NT2/D1 (cell line): ENCODE measurements around the gene TMEM8B.

ENCODE experiments used
- SUZ12 ChIP-seq: IDR thresholded peaks from 2 replicates; pipeline ENCODE4 v1.6.1; 2011; ENCODE audit not compliant: insufficient read length, insufficient read depth; ENCODE audit errors: extremely low read depth
- YY1 ChIP-seq: IDR thresholded peaks from 2 replicates; pipeline ENCODE4 v1.6.1; 2011; ENCODE audit not compliant: insufficient read length, insufficient read depth
- ZNF274 ChIP-seq: IDR thresholded peaks from 2 replicates; pipeline ENCODE4 v1.6.1; 2011; ENCODE audit warnings: mild to moderate bottlenecking, low read depth, low read length

- TF ChIP-seq YY1: no peak
- no peak for TF ChIP-seq SUZ12
- no peak for TF ChIP-seq ZNF274
These were observed 83.9 kb downstream of the TMEM8B start for GRCh38 chr9:35912791-35913400.
